MV-4-11 (cell line): ENCODE data around the gene BRSK2.

Source experiments
- DNase-seq: peaks from one replicate; lab custom pipeline; 2025; lab: John Stamatoyannopoulos, UW

BRSK2 gene

GRCh38 chr11:1454576-1454975, 64.8 kb downstream of the BRSK2 start:
- no peak for DNase-seq

GRCh38 chr11:1455032-1455762, 65.5 kb downstream of the BRSK2 start:
- DNase-seq: no peak

GRCh38 chr11:1455763-1456060, 66.0 kb downstream of the BRSK2 start:
- no peak for DNase-seq

- no peak for DNase-seq
Observed at GRCh38 chr11:1456176-1456575, 66.4 kb downstream of the BRSK2 start.

- no peak for DNase-seq
Observed at GRCh38 chr11:1456596-1457325, 67.0 kb downstream of the BRSK2 start.

GRCh38 chr11:1457326-1457680, 67.6 kb downstream of the BRSK2 start:
- no peak for DNase-seq

GRCh38 chr11:1457856-1458255, 68.1 kb downstream of the BRSK2 start:
- DNase-seq: no peak

- DNase-seq: no peak
Observed at GRCh38 chr11:1458340-1459218, 68.8 kb downstream of the BRSK2 start.

- no peak for DNase-seq
Observed at GRCh38 chr11:1459219-1459575, 69.5 kb downstream of the BRSK2 start.

- no peak for DNase-seq
Observed at GRCh38 chr11:1459764-1460395, 70.1 kb downstream of the BRSK2 start.

- DNase-seq: no peak
Observed at GRCh38 chr11:1460396-1460985, 70.8 kb downstream of the BRSK2 start.

GRCh38 chr11:1460986-1461825, 71.5 kb downstream of the BRSK2 start:
- DNase-seq: no peak

- DNase-seq: no peak
Observed at GRCh38 chr11:1461826-1462697, 72.3 kb downstream of the BRSK2 start.

- DNase-seq: no peak
Observed at GRCh38 chr11:1462698-1462975, 72.9 kb downstream of the BRSK2 start.

- DNase-seq: no peak
Observed at GRCh38 chr11:1463056-1463455, 73.3 kb downstream of the BRSK2 start.

- DNase-seq: no peak
Observed at GRCh38 chr11:1466784-1467183, 77.0 kb downstream of the BRSK2 start.

- no peak for DNase-seq
Observed at GRCh38 chr11:1467270-1467669, 77.5 kb downstream of the BRSK2 start.

- DNase-seq: no peak
Observed at GRCh38 chr11:1468002-1468401, 78.3 kb downstream of the BRSK2 start.

GRCh38 chr11:1468473-1469066, 78.8 kb downstream of the BRSK2 start:
- DNase-seq: no peak

- no peak for DNase-seq
Observed at GRCh38 chr11:1469287-1469910, 79.7 kb downstream of the BRSK2 start.
